22Rv1 (cell line): Measurements from ENCODE around the gene KIZ.

Experiments
- CTCF ChIP-seq: fragments of 450-650 bp; IDR thresholded peaks from 2 replicates; pipeline ENCODE4 v1.5.1; 2017; ENCODE audit warnings: mild to moderate bottlenecking
- ZFX ChIP-seq: fragments of 450-650 bp; IDR thresholded peaks from 2 replicates; pipeline ENCODE4 v1.6.1; 2017; ENCODE audit warnings: antibody characterized with exemption, borderline replicate concordance

GRCh38 chr20:21087862-21088540, 37.9 kb upstream of the KIZ start:
- no peak for TF ChIP-seq CTCF
- TF ChIP-seq ZFX = no peak
